Naive thymus-derived CD4-positive, alpha-beta T cell (primary cell): ENCODE results near the gene PTPN1. TPM values are rescaled to one million over a fixed set of nuclear protein-coding genes. Genes with fewer than 3 reads are reported as not detected.

Source experiments
- ATAC-seq: fragments of 150-1000 bp; cut with Tn5 transposase; 2 replicates; pipeline ENCODE4 v1.10.0; 2021; ENCODE audit warnings: mild to moderate bottlenecking, moderate library complexity
- CTCF ChIA-PET: fragments of 350-600 bp; sonication (Branson Sonifier 250); formaldehyde crosslinking; loops from one replicate; lab custom pipeline; 2021; ENCODE audit warnings: antibody characterized with exemption; lab: Charles Lee
- POLR2A ChIA-PET: fragments of 350-600 bp; sonication (Branson Sonifier 250); formaldehyde crosslinking; loops from one replicate; lab custom pipeline; 2021; ENCODE audit warnings: antibody characterized with exemption, inconsistent platforms; lab: Charles Lee
- DNase-seq, 9 donors: peaks; one replicate each; pipeline versions ENCODE4 v3.0.0 to v3.0.0-alpha.2; 2020 to 2022; ENCODE audit warnings: mixed read lengths in 1 of 9
- H3K27ac ChIP-seq: one replicate; pipeline ENCODE4 v1.7.0; 2013; ENCODE audit warnings: mild to moderate bottlenecking, low read depth, low read length, moderate library complexity
- H3K27me3 ChIP-seq, 2 donors: one replicate each; pipeline ENCODE4 v1.7.0; 2013; ENCODE audit warnings: low read length in 2 of 2, mild to moderate bottlenecking in 2 of 2, moderate library complexity in 2 of 2; ENCODE audit not compliant: control insufficient read depth in 2 of 2, insufficient read depth in 2 of 2
- H3K36me3 ChIP-seq, 3 experiments: 1 replicate in 2 of 3; 2 replicates in 1 of 3; pipeline ENCODE4 v1.7.0; 2013; ENCODE audit warnings: low read length in 3 of 3, mild to moderate bottlenecking in 3 of 3, moderate library complexity in 1 of 3; ENCODE audit not compliant: insufficient read depth in 3 of 3, control insufficient read depth in 2 of 3
- H3K4me1 ChIP-seq, 2 donors: one replicate each; pipeline ENCODE4 v1.7.0; 2013; ENCODE audit warnings: low read length in 2 of 2, mild to moderate bottlenecking in 2 of 2, moderate library complexity in 1 of 2; ENCODE audit not compliant: control insufficient read depth in 2 of 2, insufficient read depth in 2 of 2
- H3K4me3 ChIP-seq: 2 replicates; pipeline ENCODE4 v1.7.0; 2013; ENCODE audit warnings: mild to moderate bottlenecking, low read length
- H3K9me3 ChIP-seq, 3 experiments: 1 replicate in 2 of 3; 2 replicates in 1 of 3; pipeline ENCODE4 v1.7.0; 2013; ENCODE audit warnings: low read length in 3 of 3; ENCODE audit not compliant: control insufficient read depth in 2 of 3
- H3K27ac Mint-ChIP-seq, 9 donors: one replicate each; pipeline ENCODE4 v1.8.0; 2020 to 2022; ENCODE audit warnings: mixed read lengths in 9 of 9, mild to moderate bottlenecking in 8 of 9, moderate library complexity in 5 of 9, inconsistent platforms in 2 of 9
- H3K27me3 Mint-ChIP-seq, 5 donors: one replicate each; pipeline ENCODE4 v1.8.0; 2021 to 2022; ENCODE audit warnings: mixed read lengths in 5 of 5, mild to moderate bottlenecking in 1 of 5
- H3K36me3 Mint-ChIP-seq, 5 donors: one replicate each; pipeline ENCODE4 v1.8.0; 2020 to 2022; ENCODE audit warnings: mixed read lengths in 5 of 5, mild to moderate bottlenecking in 3 of 5, inconsistent platforms in 1 of 5
- H3K4me1 Mint-ChIP-seq, 7 donors: one replicate each; pipeline ENCODE4 v1.8.0; 2020 to 2022; ENCODE audit warnings: mixed read lengths in 7 of 7, mild to moderate bottlenecking in 3 of 7, inconsistent platforms in 1 of 7
- H3K4me3 Mint-ChIP-seq, 10 donors: one replicate each; pipeline ENCODE4 v1.8.0; 2020 to 2022; ENCODE audit warnings: mild to moderate bottlenecking in 10 of 10, mixed read lengths in 10 of 10, moderate library complexity in 6 of 10, inconsistent platforms in 2 of 10
- H3K9me3 Mint-ChIP-seq, 11 donors: one replicate each; pipeline ENCODE4 v1.8.0; 2020 to 2022; ENCODE audit warnings: mixed read lengths in 11 of 11, mild to moderate bottlenecking in 4 of 11, inconsistent platforms in 1 of 11, moderate library complexity in 1 of 11
- intact Hi-C, 2 donors: fragments of 100-400 bp; cut with micrococcal nuclease; formaldehyde crosslinking; loops; one replicate each; pipeline ENCODE4 v1.15.1; 2023
- polyA plus RNA-seq, 2 donors: library from polyadenylated mRNA; unstranded; fragments of 300-500 nt; fragmentation: Illumina TruSeq; gene quantifications; one replicate each; pipeline ENCODE4 v1.2.3, GENCODE V29; 2021
- total RNA-seq, 6 experiments: library from RNA in 5 of 6; stranded (reverse) in 5 of 6; gene quantifications; 1 replicate in 5 of 6; 2 replicates in 1 of 6; pipeline ENCODE4 v1.2.3 and lab custom pipeline; 2021 to 2026

PTPN1 gene
- total and polyA plus RNA-seq, 7 experiments from 2014 or later, result 30.4 to 80.5 (median 59.7) TPM

- Histone ChIP-seq H3K27ac (no peak overlapping the region), H3K9me3 (no peaks in the 10 kb centered on the region), H3K4me3 (no peak overlapping the region), H3K27me3 (no peaks in the 10 kb centered on the region), H3K4me1 (peaks cover 6 to 17% of the 10 kb centered on the region in 2 donors), H3K36me3 (no peaks in the 10 kb centered on the region)
- Mint-ChIP-seq H3K27me3 (no peaks in the 10 kb centered on the region), H3K9me3 (peaks cover 0 to 5% (median 0%) of the 10 kb centered on the region in 11 donors), H3K4me1 (peaks cover 18 to 31% (median 21%) of the 10 kb centered on the region in 7 donors), H3K27ac (no peak overlapping the region), H3K36me3 (peaks cover 0 to 6% (median 0%) of the 10 kb centered on the region in 5 donors), H3K4me3 (no peak overlapping the region)
- CTCF ChIA-PET, result interaction anchor here (0.6 kb wide), 1 partner anchor 9 kb away, joined by 4 read pairs; no protein-coding TSS in a partner anchor
- ATAC-seq, result no peak
- DNase-seq, result no peak
- intact Hi-C loops, result no loop called here
- POLR2A ChIA-PET, result interaction anchor here (0.6 to 1.3 kb wide), 3 partner anchors 70 to 224 kb away, joined by 3 read pairs; no protein-coding TSS in a partner anchor
Observed at GRCh38 chr20:50487397-50487796, 22.8 kb upstream of the PTPN1 start.

GRCh38 chr20:50488236-50488806, 21.9 kb upstream of the PTPN1 start:
- Mint-ChIP-seq H3K36me3 (peaks cover 0 to 6% (median 0%) of the 10 kb centered on the region in 5 donors), H3K27ac (no peak overlapping the region), H3K4me1 (peaks cover 9 to 29% (median 13%) of the 10 kb centered on the region in 7 donors), H3K27me3 (no peaks in the 10 kb centered on the region), H3K9me3 (peaks cover 0 to 5% (median 0%) of the 10 kb centered on the region in 11 donors), H3K4me3 (no peak overlapping the region)
- intact Hi-C loops, result no loop called here
- ChIA-PET CTCF (no interaction called here), POLR2A (interaction anchor here (0.7 to 1.3 kb wide), 2 partner anchors 80 to 225 kb away, joined by 3 read pairs; no protein-coding TSS in a partner anchor)
- Histone ChIP-seq H3K4me1 (peaks cover 6 to 10% of the 10 kb centered on the region in 2 donors), H3K4me3 (no peak overlapping the region), H3K27me3 (no peaks in the 10 kb centered on the region), H3K27ac (no peak overlapping the region), H3K9me3 (no peaks in the 10 kb centered on the region), H3K36me3 (no peaks in the 10 kb centered on the region)
- no peak for DNase-seq
- ATAC-seq, result no peak

GRCh38 chr20:50491168-50491567, 19.0 kb upstream of the PTPN1 start:
- ATAC-seq (no peak), DNase-seq (no peak)
- no peaks in the 10 kb centered on the region for H3K9me3 ChIP-seq
- no peak overlapping the region for H3K27ac Mint-ChIP-seq
- no peak overlapping the region for H3K4me3 ChIP-seq
- POLR2A ChIA-PET, result interaction anchor here (1.4 kb wide), 1 partner anchor 8 kb away, joined by 4 read pairs; no protein-coding TSS in a partner anchor
- H3K36me3 ChIP-seq, result no peaks in the 10 kb centered on the region
- no peaks in the 10 kb centered on the region for H3K36me3 Mint-ChIP-seq
- no peaks in the 10 kb centered on the region for H3K4me1 ChIP-seq
- no peak overlapping the region for H3K27ac ChIP-seq
- no peaks in the 10 kb centered on the region for H3K9me3 Mint-ChIP-seq
- H3K27me3 Mint-ChIP-seq, result no peaks in the 10 kb centered on the region
- intact Hi-C loops, result no loop called here
- no peaks in the 10 kb centered on the region for H3K27me3 ChIP-seq
- H3K4me1 Mint-ChIP-seq, result peaks cover 0 to 18% (median 0%) of the 10 kb centered on the region in 7 donors
- CTCF ChIA-PET, result interaction anchor here (1.1 kb wide), 1 partner anchor 8 kb away, joined by 3 read pairs; no protein-coding TSS in a partner anchor
- no peak overlapping the region for H3K4me3 Mint-ChIP-seq

GRCh38 chr20:50491926-50492634, 18.1 kb upstream of the PTPN1 start:
- Histone ChIP-seq H3K4me1 (no peaks in the 10 kb centered on the region), H3K27ac (no peak overlapping the region), H3K27me3 (no peaks in the 10 kb centered on the region), H3K9me3 (no peaks in the 10 kb centered on the region), H3K36me3 (no peaks in the 10 kb centered on the region), H3K4me3 (no peak overlapping the region)
- H3K4me1 Mint-ChIP-seq, result peaks cover 0 to 18% (median 0%) of the 10 kb centered on the region in 7 donors
- POLR2A ChIA-PET, result interaction anchor here (0.6 to 1.4 kb wide), 4 partner anchors 9 to 317 kb away, joined by 4 to 7 read pairs (median 4); no protein-coding TSS in a partner anchor
- no peak overlapping the region for H3K4me3 Mint-ChIP-seq
- no peaks in the 10 kb centered on the region for H3K27me3 Mint-ChIP-seq
- no peak overlapping the region for H3K27ac Mint-ChIP-seq
- H3K36me3 Mint-ChIP-seq, result no peaks in the 10 kb centered on the region
- H3K9me3 Mint-ChIP-seq, result no peaks in the 10 kb centered on the region
- intact Hi-C loops, result no loop called here
- ATAC-seq (no peak), DNase-seq (no peak)
- CTCF ChIA-PET, result interaction anchor here (0.9 to 1.1 kb wide), 2 partner anchors 9 to 33 kb away, joined by 3 read pairs; no protein-coding TSS in a partner anchor

- Histone ChIP-seq H3K27ac (no peak overlapping the region), H3K4me3 (no peak overlapping the region), H3K4me1 (no peaks in the 10 kb centered on the region), H3K9me3 (no peaks in the 10 kb centered on the region), H3K27me3 (no peaks in the 10 kb centered on the region), H3K36me3 (no peaks in the 10 kb centered on the region)
- Mint-ChIP-seq H3K27me3 (no peaks in the 10 kb centered on the region), H3K4me3 (no peak overlapping the region), H3K9me3 (no peaks in the 10 kb centered on the region), H3K4me1 (peaks cover 0 to 9% (median 0%) of the 10 kb centered on the region in 7 donors), H3K36me3 (no peaks in the 10 kb centered on the region), H3K27ac (no peak overlapping the region)
- ATAC-seq, result no peak
- POLR2A ChIA-PET, result interaction anchor here (0.8 kb wide), 1 partner anchor 26 kb away, joined by 3 read pairs; no protein-coding TSS in a partner anchor
- no peak for DNase-seq
- intact Hi-C loops, result no loop called here
- CTCF ChIA-PET, result interaction anchor here (1.0 kb wide), 1 partner anchor 10 kb away, joined by 3 read pairs; no protein-coding TSS in a partner anchor
Observed at GRCh38 chr20:50493881-50494253, 16.3 kb upstream of the PTPN1 start.

GRCh38 chr20:50494428-50494827, 15.8 kb upstream of the PTPN1 start:
- Histone ChIP-seq H3K9me3 (no peaks in the 10 kb centered on the region), H3K4me3 (no peak overlapping the region), H3K27ac (no peak overlapping the region), H3K36me3 (no peaks in the 10 kb centered on the region), H3K27me3 (no peaks in the 10 kb centered on the region), H3K4me1 (no peaks in the 10 kb centered on the region)
- Mint-ChIP-seq H3K27me3 (no peaks in the 10 kb centered on the region), H3K4me1 (peaks cover 0 to 11% (median 0%) of the 10 kb centered on the region in 7 donors), H3K27ac (no peak overlapping the region), H3K9me3 (no peaks in the 10 kb centered on the region), H3K36me3 (no peaks in the 10 kb centered on the region), H3K4me3 (no peak overlapping the region)
- intact Hi-C loops, result no loop called here
- no peak for DNase-seq
- CTCF ChIA-PET, result no interaction called here
- POLR2A ChIA-PET, result interaction anchor here (0.8 kb wide), 1 partner anchor 25 kb away, joined by 3 read pairs; no protein-coding TSS in a partner anchor
- ATAC-seq, result no peak
